Type B pancreatic cell (in vitro differentiated cells): ENCODE data around the gene CD300E. TPM values are rescaled to one million over a fixed set of nuclear protein-coding genes. Genes with fewer than 3 reads are reported as not detected.
"Not testable (repeated sequence)": the region's sequence is repeated elsewhere in the genome, so short reads cannot be mapped to it uniquely, and the experiment has no call there.

Source experiments
- DNase-seq: peaks from one replicate; pipeline ENCODE4 v3.0.0; 2021; ENCODE audit warnings: mixed read lengths; ENCODE audit not compliant: unreplicated experiment; ENCODE audit errors: extremely low spot score
- H3K27ac Mint-ChIP-seq: 2 replicates; pipeline ENCODE4 v1.8.0; 2021; ENCODE audit warnings: mild to moderate bottlenecking, mixed read lengths
- H3K27me3 Mint-ChIP-seq: 2 replicates; pipeline ENCODE4 v1.8.0; 2021; ENCODE audit warnings: mixed read lengths
- H3K36me3 Mint-ChIP-seq: 2 replicates; pipeline ENCODE4 v1.8.0; 2021; ENCODE audit warnings: mixed read lengths
- H3K4me1 Mint-ChIP-seq: one replicate; pipeline ENCODE4 v1.8.0; 2021; ENCODE audit warnings: mixed read lengths; ENCODE audit not compliant: unreplicated experiment
- H3K4me3 Mint-ChIP-seq: 2 replicates; pipeline ENCODE4 v1.8.0; 2021; ENCODE audit warnings: mild to moderate bottlenecking, mixed read lengths
- H3K9me3 Mint-ChIP-seq: 2 replicates; pipeline ENCODE4 v1.8.0; 2021; ENCODE audit warnings: mixed read lengths
- CTCF ChIP-seq: fragments of 200-600 bp; sonication (generic); conservative IDR thresholded peaks from 2 replicates; pipeline ENCODE4 v1.5.0; 2021; ENCODE audit warnings: antibody characterized with exemption, mild to moderate bottlenecking
- total RNA-seq: library from RNA; stranded (reverse); gene quantifications from 2 replicates; pipeline ENCODE4 v1.2.1, GENCODE V29; 2021; ENCODE audit warnings: low replicate concordance

CD300E gene
- total RNA-seq, 1 donor from 2014 or later: not detected

DNA sequence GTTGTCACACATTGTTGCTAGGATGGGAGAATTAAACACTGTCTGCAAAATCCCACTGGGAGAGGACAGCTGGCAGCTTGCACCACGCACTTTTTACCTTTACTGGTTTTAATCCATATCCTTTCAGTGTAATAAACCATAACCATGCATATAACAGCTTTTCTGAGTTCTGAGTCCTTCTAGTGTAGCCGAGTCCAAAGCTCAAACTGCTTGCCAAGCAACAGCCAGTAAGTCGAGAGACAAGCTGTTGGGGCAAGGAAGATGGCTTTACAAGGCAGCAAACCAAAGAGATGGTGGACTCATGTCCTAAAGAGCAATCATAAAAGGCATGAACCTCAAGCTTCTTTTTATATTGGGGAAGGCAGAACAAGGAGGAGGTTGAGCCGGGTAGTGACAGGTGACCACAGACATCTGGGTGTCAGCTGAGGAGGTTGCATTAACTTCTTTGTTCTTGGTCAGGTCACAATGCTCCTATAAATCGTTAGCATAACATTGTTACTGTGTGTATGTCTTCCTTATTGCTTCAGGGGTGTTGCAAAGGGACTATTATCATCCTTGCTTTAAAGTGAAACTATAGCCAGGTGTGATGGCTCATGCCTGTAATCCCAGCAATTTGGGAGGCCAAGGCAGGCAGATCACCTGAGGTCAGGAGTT lies 48.9 kb downstream of the CD300E start:
- Mint-ChIP-seq H3K4me3 (no peak overlapping the region), H3K27me3 (peaks cover 50% of the 10 kb centered on the region), H3K4me1 (no peaks in the 10 kb centered on the region), H3K36me3 (no peaks in the 10 kb centered on the region), H3K9me3 (no peaks in the 10 kb centered on the region), H3K27ac (no peak overlapping the region)
- no peak for DNase-seq
- TF ChIP-seq CTCF: no peak

GRCh38 chr17:74573635-74574034 lies 49.9 kb downstream of the CD300E start:
- DNase-seq, H3K27ac Mint-ChIP-seq, H3K36me3 Mint-ChIP-seq, H3K4me1 Mint-ChIP-seq, H3K4me3 Mint-ChIP-seq, H3K9me3 Mint-ChIP-seq: not testable (repeated sequence)
- H3K27me3 Mint-ChIP-seq: peaks cover 53% of the 10 kb centered on the region

DNA sequence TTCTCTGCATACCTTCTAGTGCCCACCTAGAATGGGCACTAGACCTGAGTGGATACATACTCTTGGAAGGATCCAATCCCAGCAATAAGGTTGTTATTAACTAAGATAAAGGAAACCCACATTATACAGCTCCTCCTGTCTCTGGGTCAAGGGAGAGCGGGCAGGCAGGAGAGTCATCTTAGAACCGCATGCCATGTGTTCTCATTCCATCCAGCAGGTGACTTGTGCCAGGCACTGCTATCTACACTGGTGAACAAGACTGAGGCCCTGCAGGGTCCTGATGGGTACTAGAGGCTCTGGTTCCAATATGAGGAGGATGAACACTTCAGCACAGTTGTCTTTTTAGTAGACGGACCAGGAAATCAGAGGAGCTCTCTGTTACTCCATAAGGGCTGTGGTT lies 50.4 kb downstream of the CD300E start:
- no peaks in the 10 kb centered on the region for H3K4me1 Mint-ChIP-seq
- H3K27me3 Mint-ChIP-seq: peaks cover 58% of the 10 kb centered on the region
- DNase-seq: no peak
- H3K27ac Mint-ChIP-seq: no peak overlapping the region
- H3K36me3 Mint-ChIP-seq: no peaks in the 10 kb centered on the region
- no peaks in the 10 kb centered on the region for H3K9me3 Mint-ChIP-seq
- H3K4me3 Mint-ChIP-seq: no peak overlapping the region
- no peak for TF ChIP-seq CTCF

GRCh38 chr17:74571621-74572270 lies 51.8 kb downstream of the CD300E start:
- TF ChIP-seq CTCF: no peak
- no peaks in the 10 kb centered on the region for H3K4me1 Mint-ChIP-seq
- no peaks in the 10 kb centered on the region for H3K9me3 Mint-ChIP-seq
- H3K36me3 Mint-ChIP-seq: no peaks in the 10 kb centered on the region
- H3K27ac Mint-ChIP-seq: no peak overlapping the region
- no peak for DNase-seq
- H3K27me3 Mint-ChIP-seq: peaks cover 65% of the 10 kb centered on the region
- no peak overlapping the region for H3K4me3 Mint-ChIP-seq

DNA sequence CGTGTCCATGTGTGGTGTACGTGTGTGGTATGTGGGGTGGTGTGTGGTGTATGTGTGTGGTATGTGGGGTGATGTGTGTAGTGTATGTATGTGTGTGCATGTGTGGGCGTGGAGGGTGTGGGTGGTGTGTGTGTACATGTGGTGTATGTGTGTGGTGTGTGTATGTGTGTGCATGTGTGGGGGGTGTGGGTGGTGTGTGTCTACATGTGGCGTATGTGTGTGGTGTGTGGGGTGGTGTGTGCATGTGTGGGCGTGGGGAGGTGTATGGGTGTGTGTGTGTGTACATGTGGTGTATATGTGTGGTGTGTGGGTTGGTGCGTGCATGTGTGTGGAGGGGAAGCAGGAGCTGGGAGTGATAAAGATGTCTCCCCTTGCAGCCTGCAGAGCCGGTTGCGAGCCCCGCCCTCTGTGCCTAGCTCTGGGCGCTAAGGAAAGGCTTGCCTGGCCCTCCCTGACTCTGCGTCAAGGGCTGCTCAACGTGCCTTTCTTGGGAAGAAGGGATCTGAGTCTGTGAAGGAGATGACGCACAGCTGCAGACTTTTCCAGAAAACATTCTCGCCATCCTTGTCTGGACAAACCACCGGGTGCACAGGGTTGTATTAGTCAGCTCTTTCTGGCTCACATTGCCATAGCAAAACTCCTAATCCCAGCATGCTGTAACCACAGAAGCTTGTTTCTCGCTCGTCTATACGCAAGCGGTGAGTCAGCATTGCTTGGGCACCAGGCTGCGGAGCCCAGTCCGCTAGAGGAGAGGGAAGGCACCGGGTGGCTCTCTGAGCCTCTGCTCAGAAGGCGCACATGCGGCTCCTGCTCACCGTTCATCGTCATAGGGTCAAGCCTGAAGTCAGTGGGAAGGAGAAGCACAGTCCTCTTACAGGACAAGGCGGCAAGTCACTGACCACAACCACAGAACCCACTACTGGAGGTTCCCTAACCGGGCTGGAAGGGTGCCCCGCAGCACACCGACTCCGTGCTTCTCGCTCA lies 54.2 kb downstream of the CD300E start:
- peaks cover 61% of the 10 kb centered on the region for H3K27me3 Mint-ChIP-seq
- no peaks in the 10 kb centered on the region for H3K9me3 Mint-ChIP-seq
- no peak overlapping the region for H3K27ac Mint-ChIP-seq
- no peak overlapping the region for H3K4me3 Mint-ChIP-seq
- H3K36me3 Mint-ChIP-seq: no peaks in the 10 kb centered on the region
- no peak for TF ChIP-seq CTCF
- no peaks in the 10 kb centered on the region for H3K4me1 Mint-ChIP-seq
- no peak for DNase-seq
